LNCaP clone FGC (cell line): ENCODE data around the gene PNPLA6.

Experiments used
- DNase-seq: peaks from one replicate; pipeline ENCODE4 v3.0.0-alpha.2; 2011; ENCODE audit warnings: low read depth
- H3K4me3 ChIP-seq: 2 replicates; pipeline ENCODE4 v1.5.1; 2011; ENCODE audit warnings: mild to moderate bottlenecking, low read depth, low read length, control low read depth
- CTCF ChIP-seq: IDR thresholded peaks from 2 replicates; pipeline ENCODE4 v1.5.1; 2012; ENCODE audit warnings: mild to moderate bottlenecking; ENCODE audit not compliant: control insufficient read depth, insufficient read depth; ENCODE audit errors: extremely low read depth

PNPLA6 gene

GRCh38 chr19:7602240-7602934 is 66.9 kb downstream of the PNPLA6 start:
- no peak for TF ChIP-seq CTCF
- DNase-seq, result no peak
- no peak overlapping the region for H3K4me3 ChIP-seq

- DNase-seq, result no peak
- TF ChIP-seq CTCF, result no peak
- H3K4me3 ChIP-seq, result no peak overlapping the region
These were observed 67.5 kb downstream of the PNPLA6 start for GRCh38 chr19:7602935-7603497.

GRCh38 chr19:7603919-7604318 is 68.4 kb downstream of the PNPLA6 start:
- DNase-seq, result no peak
- no peak for TF ChIP-seq CTCF
- no peak overlapping the region for H3K4me3 ChIP-seq

GRCh38 chr19:7605490-7606222 is 70.1 kb downstream of the PNPLA6 start:
- no peak for TF ChIP-seq CTCF
- DNase-seq, result no peak
- H3K4me3 ChIP-seq, result no peak overlapping the region

GRCh38 chr19:7606289-7606688 is 70.8 kb downstream of the PNPLA6 start:
- TF ChIP-seq CTCF, result no peak
- DNase-seq, result no peak

GRCh38 chr19:7607212-7607873 is 71.8 kb downstream of the PNPLA6 start:
- DNase-seq, result no peak
- no peak overlapping the region for H3K4me3 ChIP-seq
- no peak for TF ChIP-seq CTCF

More at GRCh38 chr19:7606289-7606688, 70.8 kb downstream of the PNPLA6 start:
- H3K4me3 ChIP-seq, result no peak overlapping the region
